Measurements from ENCODE around the gene UTP4. TPM values are rescaled to one million over a fixed set of nuclear protein-coding genes. Genes with fewer than 3 reads are reported as not detected.

Gene UTP4
- 10 to 100 TPM; 32.9 to 85.7 (median 35.9) TPM for total RNA-seq

- ATAC-seq (ENCODE audit: low FRiP score) = peak; percentile 89
- no peak for TF ChIP-seq CTCF (IDR thresholded peaks at IDR 0.05)
Measured at GRCh38 chr16:69132424-69133252, at the start of gene UTP4, which contains the start of gene CHTF8. Gene UTP4, plus strand, starts transcription at chr16:69132649. Its CDS starts 811 bp downstream, at chr16:69133460. Gene CHTF8, minus strand, starts transcription at chr16:69132588. Its CDS starts 11,130 bp downstream, at chr16:69121458.

GRCh38 chr16:69083306-69083941, 49.0 kb upstream of the UTP4 start:
- TF ChIP-seq CTCF (IDR thresholded peaks at IDR 0.05) = no peak
- no peak for ATAC-seq (ENCODE audit: low FRiP score)
- DNase-seq (ENCODE audit: low spot score) = no peak

More at GRCh38 chr16:69132424-69133252, at the start of gene UTP4, which contains the start of gene CHTF8:
- DNase-seq (ENCODE audit: low spot score) = peak; percentile 59

- DNase-seq (ENCODE audit: low spot score) (no peak), ATAC-seq (ENCODE audit: low FRiP score) (no peak)
- no peak for TF ChIP-seq CTCF (IDR thresholded peaks at IDR 0.05)
Measured at GRCh38 chr16:69084289-69084688, 48.2 kb upstream of the UTP4 start.

- ATAC-seq (ENCODE audit: low FRiP score) = no peak
- no peak for DNase-seq (ENCODE audit: low spot score)
Measured at GRCh38 chr16:69085032-69085695, 47.3 kb upstream of the UTP4 start.

GRCh38 chr16:69087161-69087581, 45.3 kb upstream of the UTP4 start:
- no peak for DNase-seq (ENCODE audit: low spot score)

More at GRCh38 chr16:69085032-69085695, 47.3 kb upstream of the UTP4 start:
- TF ChIP-seq CTCF (IDR thresholded peaks at IDR 0.05) = no peak

GRCh38 chr16:69088684-69089083, 43.8 kb upstream of the UTP4 start:
- TF ChIP-seq CTCF (IDR thresholded peaks at IDR 0.05) = no peak
- ATAC-seq (ENCODE audit: low FRiP score) (no peak), DNase-seq (ENCODE audit: low spot score) (no peak)

More at GRCh38 chr16:69087161-69087581, 45.3 kb upstream of the UTP4 start:
- TF ChIP-seq CTCF (IDR thresholded peaks at IDR 0.05) = no peak
- no peak for ATAC-seq (ENCODE audit: low FRiP score)

All from omental fat pad (tissue), 4 donors.